GM12892 (cell line): ENCODE results near the gene PLEKHM3.

ENCODE experiments used
- POLR2A ChIP-seq: IDR thresholded peaks from 2 replicates; pipeline ENCODE4 v1.6.1; 2011; ENCODE audit warnings: low read depth, low read length, control low read depth
- POLR2AphosphoS5 ChIP-seq: IDR thresholded peaks from 2 replicates; pipeline ENCODE4 v1.6.1; 2011; ENCODE audit warnings: low read depth, low read length, control low read depth
- TAF1 ChIP-seq: IDR thresholded peaks from 2 replicates; pipeline ENCODE4 v1.6.1; 2011; ENCODE audit warnings: low read depth, mild to moderate bottlenecking, control low read depth, low read length, borderline replicate concordance

GRCh38 chr2:208064220-208064961, 39.1 kb upstream of the PLEKHM3 start:
- no peak for TF ChIP-seq POLR2A
- no peak for TF ChIP-seq POLR2AphosphoS5
- TF ChIP-seq TAF1: no peak
